Stimulated activated CD8-positive, alpha-beta memory T cell treated with anti-CD3 and anti-CD28 coated beads, Interleukin-15, amount 100 ng/mL, for 24 hours (primary cell): ENCODE results near the gene PLOD1.
"Not testable (repeated sequence)": the region's sequence is repeated elsewhere in the genome, so short reads cannot be mapped to it uniquely, and the experiment has no call there.

Experiments
- DNase-seq: peaks from one replicate; pipeline ENCODE4 v3.0.0-alpha.2; 2020; ENCODE audit warnings: low read depth

PLOD1 gene

GRCh38 chr1:11939794-11940193 lies 5.3 kb downstream of the PLOD1 start:
- DNase-seq: not testable (repeated sequence)

DNA sequence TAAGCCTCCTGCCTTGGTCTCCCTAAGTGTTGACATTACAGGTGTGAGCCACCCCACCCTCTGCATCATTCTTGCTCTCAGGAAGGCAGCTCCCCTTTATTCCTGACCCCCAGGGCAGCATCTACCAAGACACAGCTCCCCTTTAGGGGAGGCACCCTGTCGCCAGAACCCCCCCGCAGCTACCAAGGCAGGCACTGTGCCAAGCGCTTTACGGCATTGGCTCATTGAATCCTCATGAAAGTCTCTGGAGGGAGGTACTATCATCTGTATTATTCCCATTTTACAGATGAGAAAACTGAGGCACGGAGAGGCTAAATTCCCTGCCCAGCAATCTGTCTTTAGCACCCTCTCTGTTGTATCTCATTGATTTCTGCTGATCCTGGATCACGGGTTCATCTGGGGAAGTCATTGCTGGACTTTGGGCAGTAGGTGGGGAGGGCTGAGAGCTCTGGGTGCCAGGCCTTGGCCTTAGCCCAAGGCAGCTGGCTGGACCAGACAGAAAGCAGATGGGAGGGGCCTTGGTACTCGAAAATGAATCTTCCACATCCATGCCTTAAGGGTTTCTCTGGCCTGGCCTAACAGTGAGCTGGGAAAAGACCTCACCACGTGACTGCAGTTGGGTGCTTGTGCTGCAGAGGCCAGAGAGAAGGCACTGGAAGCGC lies 5.9 kb downstream of the PLOD1 start:
- no peak for DNase-seq

GRCh38 chr1:11942280-11942679 lies 7.8 kb downstream of the PLOD1 start:
- no peak for DNase-seq

DNA sequence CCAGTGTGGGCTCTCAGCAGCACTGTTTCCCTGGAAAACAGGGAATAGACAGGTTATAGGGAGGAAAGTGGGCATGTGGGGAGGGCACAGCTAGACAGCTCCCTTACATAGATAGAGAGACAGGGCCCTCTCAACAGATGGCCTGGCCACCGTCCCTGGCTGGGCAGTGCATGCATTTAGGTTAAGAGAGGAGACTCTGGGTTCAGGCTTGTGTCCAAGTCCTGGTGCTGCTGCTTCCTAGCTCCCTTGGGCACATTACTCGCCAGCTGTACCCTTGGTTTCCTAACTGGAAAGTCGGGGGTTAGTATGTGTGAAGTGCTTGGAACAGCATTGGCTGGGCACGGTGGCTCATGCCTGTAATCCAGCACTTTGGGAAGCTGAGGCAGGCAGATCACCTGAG lies 9.1 kb downstream of the PLOD1 start:
- no peak for DNase-seq

- no peak for DNase-seq
Measured at GRCh38 chr1:11944358-11944931, 9.9 kb downstream of the PLOD1 start.

DNA sequence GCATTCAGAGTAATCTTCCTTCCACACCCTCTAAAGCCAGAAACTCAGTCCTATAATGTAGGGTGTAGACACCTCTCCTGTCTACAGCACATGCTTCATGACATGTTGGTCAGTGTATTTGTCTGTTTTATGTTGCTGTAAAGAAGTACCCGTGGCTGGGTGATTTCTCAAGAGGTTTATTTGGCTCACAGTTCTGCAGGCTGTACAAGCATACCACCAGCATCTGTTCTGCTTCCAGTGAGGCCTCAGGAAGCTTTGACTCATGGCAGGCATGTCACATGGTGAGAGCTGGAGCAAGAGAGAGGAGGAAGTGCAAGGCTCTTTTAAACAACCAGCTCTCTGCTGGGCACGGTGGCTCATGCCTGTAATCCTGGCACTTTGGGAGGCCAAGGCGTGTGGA lies 12.1 kb downstream of the PLOD1 start:
- no peak for DNase-seq

- no peak for DNase-seq
Measured at GRCh38 chr1:11948822-11949458, 14.4 kb downstream of the PLOD1 start.

DNA sequence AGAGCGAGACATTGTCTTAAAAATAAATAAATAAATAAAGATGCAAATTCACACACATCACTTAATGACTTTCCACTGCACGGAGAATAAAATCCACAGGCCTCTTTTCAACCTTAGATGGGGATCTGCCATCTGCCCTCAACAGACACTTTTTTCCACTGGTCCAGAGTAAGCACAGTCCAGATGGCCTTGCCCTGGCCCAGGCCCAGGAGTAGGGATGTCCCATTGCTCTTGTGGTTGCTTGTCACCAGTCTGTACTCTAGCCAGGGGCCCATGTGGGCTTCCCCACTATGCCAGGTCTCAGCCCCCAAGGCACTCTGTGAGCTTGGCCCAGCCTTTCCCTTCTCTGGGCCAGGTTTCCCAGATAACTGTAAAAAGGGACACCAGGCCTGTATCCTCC lies 17.4 kb downstream of the PLOD1 start:
- no peak for DNase-seq

- no peak for DNase-seq
Measured at GRCh38 chr1:11952455-11953109, 18.1 kb downstream of the PLOD1 start.

DNA sequence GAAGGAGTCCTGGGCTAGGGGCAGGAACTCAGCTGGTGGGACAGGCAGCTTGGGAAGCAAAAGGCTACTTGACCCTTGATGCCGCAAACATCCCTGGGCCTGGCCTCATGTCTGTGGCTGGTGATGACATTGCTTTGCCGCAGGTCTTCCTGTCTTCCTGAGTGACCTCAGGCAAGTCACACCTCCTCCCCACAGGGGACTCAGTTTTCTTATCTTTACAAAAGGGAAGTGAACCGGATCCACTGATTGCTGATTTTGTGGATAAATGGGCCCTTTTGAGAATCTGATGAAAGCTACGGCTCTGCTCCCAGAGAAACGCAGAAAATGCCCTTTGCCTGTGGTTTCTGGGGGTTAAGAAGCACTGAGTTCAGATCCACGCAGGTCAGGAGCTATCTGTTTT lies 20.7 kb downstream of the PLOD1 start:
- DNase-seq: no peak

- DNase-seq: no peak
Measured at GRCh38 chr1:11957398-11957797, 22.9 kb downstream of the PLOD1 start.

DNA sequence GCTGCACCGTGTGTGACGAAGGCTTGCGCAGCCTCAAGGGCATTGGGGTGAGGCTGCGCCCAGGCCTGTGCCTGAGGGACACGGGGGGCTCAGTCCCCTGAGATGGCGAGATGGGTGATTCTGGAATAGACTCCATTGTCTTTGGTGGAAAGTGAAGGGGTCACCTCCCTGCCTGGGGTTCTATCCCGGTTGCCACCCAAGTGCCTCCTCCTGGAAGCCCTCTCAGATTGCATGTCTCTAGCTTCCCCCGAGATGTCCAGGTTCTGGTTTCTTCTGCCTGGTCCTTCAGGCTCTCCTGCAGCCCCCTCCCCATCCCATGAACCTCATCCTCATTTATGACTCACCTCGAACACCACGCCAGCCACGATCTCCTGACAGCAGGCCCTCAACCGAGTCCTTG lies 23.4 kb downstream of the PLOD1 start:
- no peak for DNase-seq

DNA sequence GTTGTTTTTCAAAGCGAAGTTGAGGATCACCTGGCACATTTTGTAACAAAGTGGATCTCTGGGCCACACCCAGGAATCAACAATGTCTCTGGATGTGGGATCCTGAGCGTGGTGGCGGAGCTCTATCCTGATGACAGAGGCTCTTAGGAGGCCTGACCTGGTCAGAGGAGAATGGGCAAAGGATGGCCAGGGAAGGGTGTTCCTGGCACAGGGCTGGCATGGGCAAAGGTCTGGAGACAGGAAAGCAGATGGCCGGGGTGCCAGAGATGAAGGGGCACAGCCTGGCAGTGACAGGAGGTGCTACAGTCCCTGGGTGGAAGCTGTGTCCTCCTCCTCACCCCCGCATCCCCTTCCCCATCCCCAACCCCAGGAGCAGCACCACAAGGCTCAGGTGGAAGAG lies 25.8 kb downstream of the PLOD1 start:
- no peak for DNase-seq

DNA sequence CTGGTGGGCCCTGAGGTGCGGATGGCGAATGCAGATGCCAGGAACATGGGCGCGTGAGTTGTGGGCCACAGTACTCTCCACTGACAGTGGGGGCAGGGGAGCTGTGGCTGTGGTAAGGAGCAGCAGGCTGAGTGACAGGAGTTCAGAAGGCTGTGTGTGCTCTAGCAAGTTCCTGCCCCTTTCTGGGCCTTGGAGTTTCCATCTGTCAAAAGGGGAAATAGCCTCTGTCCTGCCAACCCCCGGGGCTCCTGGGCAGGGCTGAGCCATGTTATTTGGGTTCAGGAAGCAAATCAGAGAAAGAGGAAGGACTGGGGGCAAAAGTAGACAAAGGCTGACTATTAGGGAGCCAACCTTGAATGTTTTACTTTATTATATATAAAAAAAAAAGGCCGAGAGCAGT lies 26.2 kb downstream of the PLOD1 start:
- DNase-seq: no peak

DNA sequence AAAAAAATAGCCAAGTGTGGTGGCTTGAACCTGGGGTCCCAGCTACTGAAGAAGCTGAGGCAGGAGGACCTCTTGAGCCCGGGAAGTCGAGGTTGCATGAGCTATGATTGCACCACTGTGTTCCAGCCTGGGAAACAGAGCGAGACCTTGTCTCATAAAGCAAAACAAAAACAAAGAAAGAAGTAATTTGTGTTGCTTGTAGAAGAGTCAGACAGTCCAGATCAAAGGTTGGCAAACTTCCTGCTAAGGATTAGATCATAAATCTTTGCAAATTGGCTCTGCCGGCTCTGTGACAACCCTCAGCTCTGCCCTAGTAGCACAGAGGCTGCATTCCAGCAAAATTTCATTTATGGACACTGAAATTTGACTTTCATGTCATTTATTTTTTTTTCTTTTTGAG lies 26.7 kb downstream of the PLOD1 start:
- no peak for DNase-seq

DNA sequence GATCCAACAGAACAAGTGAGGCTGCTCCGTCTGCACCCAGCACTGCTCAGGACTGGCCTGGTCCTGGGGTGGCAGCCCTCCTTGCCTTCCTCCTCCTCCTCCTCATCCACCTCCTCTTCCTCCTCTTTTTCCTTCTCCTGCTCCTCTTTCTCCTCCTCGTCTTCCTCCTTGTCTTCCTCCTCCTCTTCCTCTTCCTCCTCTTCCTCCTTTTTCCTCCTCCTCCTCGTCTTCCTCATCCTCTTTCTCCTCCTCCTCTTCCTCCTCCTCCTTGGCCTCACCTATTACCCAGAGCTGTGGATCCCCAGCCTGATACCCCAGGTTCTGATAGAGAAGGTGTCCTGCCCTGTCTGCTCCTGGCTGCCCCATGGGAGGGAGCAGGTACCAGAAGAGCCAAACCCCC lies 29.1 kb downstream of the PLOD1 start:
- no peak for DNase-seq

DNA sequence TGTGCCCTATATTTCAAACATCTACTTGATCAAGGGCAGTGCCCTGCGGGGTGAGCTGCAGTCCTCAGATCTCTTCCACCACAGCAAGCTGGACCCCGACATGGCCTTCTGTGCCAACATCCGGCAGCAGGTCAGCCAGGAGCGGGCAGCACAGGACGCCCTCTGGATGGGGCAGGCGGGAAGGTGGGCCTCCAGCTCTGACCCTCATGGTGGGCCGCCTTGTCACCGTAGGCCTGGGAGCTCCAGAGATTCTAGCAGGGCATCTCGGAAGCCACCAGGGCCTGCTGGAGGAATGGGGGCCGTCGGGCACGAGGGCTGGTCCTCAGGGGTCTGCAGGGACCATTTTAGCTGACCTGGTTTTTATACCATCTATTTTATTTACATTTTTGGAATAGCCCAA lies 30.1 kb downstream of the PLOD1 start:
- no peak for DNase-seq

GRCh38 chr1:11967028-11967547 lies 32.6 kb downstream of the PLOD1 start:
- no peak for DNase-seq

DNA sequence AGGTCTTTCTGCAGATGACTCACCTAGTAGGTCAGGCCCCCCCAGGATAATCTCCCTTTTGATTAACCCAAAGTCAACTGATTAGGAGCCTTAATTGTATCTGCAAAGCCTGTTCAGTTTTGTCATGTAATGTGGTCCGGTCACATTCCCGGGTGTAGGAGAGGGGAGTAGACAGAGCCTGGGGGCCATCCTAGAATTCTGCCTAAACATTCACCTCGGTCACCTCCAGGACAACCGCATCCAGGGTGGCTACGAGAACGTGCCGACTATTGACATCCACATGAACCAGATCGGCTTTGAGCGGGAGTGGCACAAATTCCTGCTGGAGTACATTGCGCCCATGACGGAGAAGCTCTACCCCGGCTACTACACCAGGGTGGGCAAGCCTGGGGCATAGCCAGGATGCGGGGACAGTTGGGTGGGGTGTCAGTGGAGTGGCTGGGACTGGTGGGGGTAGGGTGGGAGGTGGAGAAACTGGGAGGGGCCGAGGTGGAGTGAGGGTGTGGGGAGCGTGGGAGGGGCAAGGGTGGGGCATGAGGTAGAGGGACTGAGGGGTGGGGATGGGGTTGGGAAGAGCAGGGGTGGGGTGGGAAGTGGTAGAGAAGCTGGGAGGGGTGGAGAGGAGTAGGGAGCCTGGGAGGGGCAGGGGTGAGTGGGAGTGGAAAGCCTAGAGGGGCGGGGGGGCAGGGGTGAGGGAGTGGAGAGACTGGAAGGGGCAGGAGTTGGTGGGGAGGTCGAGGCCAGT lies 36.1 kb downstream of the PLOD1 start:
- no peak for DNase-seq

GRCh38 chr1:11977625-11978024 lies 43.1 kb downstream of the PLOD1 start:
- no peak for DNase-seq

- DNase-seq: no peak
Measured at GRCh38 chr1:11978301-11978700, 43.8 kb downstream of the PLOD1 start.
